Calu3 (cell line): Measurements from ENCODE around the gene KIAA0232. TPM values are rescaled to one million over a fixed set of nuclear protein-coding genes. Genes with fewer than 3 reads are reported as not detected.

ENCODE experiments used
- BruUV-seq: library from RNA; stranded (reverse); fragments of 400-500 nt; replicated peaks from 2 replicates; lab custom pipeline; 2021; lab: Mats Ljungman, UMichigan
- CTCF ChIA-PET: fragments of 300-600 bp; sonication (Branson Sonifier 250); formaldehyde crosslinking; loops from one replicate; lab custom pipeline; 2022; ENCODE audit warnings: antibody characterized with exemption; lab: Charles Lee
- DNase-seq: peaks from one replicate; pipeline ENCODE4 v3.0.0; 2022
- H3K27ac Mint-ChIP-seq: one replicate; pipeline ENCODE4 v1.8.0; 2022; ENCODE audit warnings: mixed read lengths; ENCODE audit not compliant: unreplicated experiment
- H3K27me3 Mint-ChIP-seq: one replicate; pipeline ENCODE4 v1.8.0; 2022; ENCODE audit warnings: mixed read lengths; ENCODE audit not compliant: unreplicated experiment
- H3K36me3 Mint-ChIP-seq: one replicate; pipeline ENCODE4 v1.8.0; 2022; ENCODE audit warnings: mild to moderate bottlenecking, moderate library complexity, mixed read lengths; ENCODE audit not compliant: insufficient read depth, unreplicated experiment
- H3K4me1 Mint-ChIP-seq: one replicate; pipeline ENCODE4 v1.8.0; 2022; ENCODE audit warnings: mild to moderate bottlenecking, low read depth, mixed read lengths; ENCODE audit not compliant: unreplicated experiment
- H3K4me3 Mint-ChIP-seq: one replicate; pipeline ENCODE4 v1.8.0; 2022; ENCODE audit warnings: mild to moderate bottlenecking, low read depth, moderate library complexity, mixed read lengths; ENCODE audit not compliant: unreplicated experiment
- H3K9me3 Mint-ChIP-seq: one replicate; pipeline ENCODE4 v1.8.0; 2022; ENCODE audit warnings: low read depth, mixed read lengths; ENCODE audit not compliant: unreplicated experiment
- CTCF ChIP-seq: fragments of 200-600 bp; IDR thresholded peaks from one replicate; pipeline ENCODE4 v1.8.0; 2022; ENCODE audit warnings: antibody characterized with exemption; ENCODE audit not compliant: unreplicated experiment
- intact Hi-C: fragments of 100-400 bp; cut with micrococcal nuclease; formaldehyde crosslinking; loops from one replicate; pipeline ENCODE4 v1.10.0; 2022; ENCODE audit not compliant: unreplicated experiment
- total RNA-seq: library from RNA; stranded (reverse); gene quantifications from 2 replicates; pipeline ENCODE4 v1.2.3, GENCODE V29; 2022

Gene KIAA0232
- total RNA-seq, 1 experiment from 2014 or later, result 17.7 TPM

DNA sequence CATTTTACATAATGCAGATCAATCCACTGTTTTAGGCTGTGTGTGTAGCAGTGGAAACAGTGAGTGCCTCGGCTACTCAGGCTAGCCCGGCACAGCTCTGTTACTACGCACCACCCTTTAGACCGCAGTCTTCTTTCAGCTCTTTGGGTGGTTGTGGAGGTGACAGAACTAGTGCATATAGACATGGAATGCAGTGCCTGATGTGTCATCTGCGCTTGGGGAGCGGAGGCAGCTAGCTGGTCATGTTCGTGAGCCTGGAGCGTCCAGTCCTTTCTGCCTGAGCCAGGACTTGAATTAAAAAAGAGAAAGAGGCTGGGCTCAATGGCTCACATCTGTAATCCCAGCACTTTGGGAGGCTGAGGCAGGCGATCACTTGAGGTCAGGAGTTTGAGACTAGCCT, 131.9 kb downstream of the KIAA0232 start:
- Mint-ChIP-seq H3K27me3 (no peaks in the 10 kb centered on the region), H3K4me1 (peaks cover 24% of the 10 kb centered on the region), H3K9me3 (no peaks in the 10 kb centered on the region), H3K27ac (no peak overlapping the region), H3K36me3 (peaks cover 27% of the 10 kb centered on the region), H3K4me3 (no peak overlapping the region)
- no peak for DNase-seq
- BruUV-seq, result no TSS peak
- TF ChIP-seq CTCF, result no peak
- CTCF ChIA-PET, result no interaction called here
- intact Hi-C loops, result no loop called here

DNA sequence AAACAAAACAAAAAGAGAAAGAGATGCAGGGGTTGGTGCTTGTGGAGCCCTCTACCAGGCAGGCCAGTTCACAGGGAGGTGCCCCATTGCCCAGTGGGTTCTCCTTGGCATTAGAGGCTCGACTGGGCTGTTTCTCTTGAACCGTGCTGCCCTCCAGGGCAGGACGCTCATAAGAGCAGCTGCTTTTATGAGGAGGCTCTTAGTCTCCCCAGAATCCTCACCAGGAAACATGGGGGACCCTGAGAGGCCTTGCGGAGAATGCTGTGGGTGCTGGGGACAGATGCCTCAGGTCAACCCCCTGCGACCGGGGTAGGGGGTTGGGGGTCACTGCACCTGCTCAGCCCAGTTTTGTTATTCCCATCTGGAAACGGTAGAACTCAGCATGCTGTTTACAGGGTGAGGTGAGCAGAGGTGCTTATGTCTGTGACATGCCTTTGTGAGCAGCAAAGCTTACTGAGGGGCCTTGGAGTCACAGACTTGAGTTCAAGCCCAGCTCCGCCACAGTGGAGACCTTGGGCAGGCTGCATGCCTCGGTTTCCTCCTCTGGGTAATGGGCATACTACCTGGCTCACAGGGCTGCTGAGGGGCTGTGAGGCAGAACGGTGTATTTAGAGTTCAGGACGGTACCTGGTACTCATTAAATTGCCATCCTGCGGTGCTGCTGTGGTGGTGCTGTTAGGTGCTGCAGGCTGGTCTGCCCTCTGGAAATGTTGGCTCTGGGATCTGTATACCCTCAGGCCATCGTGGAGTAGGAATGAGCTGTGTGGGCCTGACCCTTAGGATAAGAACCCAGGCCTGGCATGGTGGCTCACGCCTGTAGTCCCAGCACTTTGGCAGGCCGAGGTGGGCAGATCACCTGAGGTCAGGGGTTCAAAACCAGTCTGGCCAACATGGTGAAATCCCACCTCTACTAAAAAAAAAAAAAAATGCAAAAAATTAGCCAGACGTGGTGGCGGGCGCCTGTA, 132.8 kb downstream of the KIAA0232 start:
- intact Hi-C loops, result no loop called here
- no peak for DNase-seq
- no TSS peak for BruUV-seq
- Mint-ChIP-seq H3K9me3 (no peaks in the 10 kb centered on the region), H3K4me1 (peaks cover 24% of the 10 kb centered on the region), H3K27me3 (no peaks in the 10 kb centered on the region), H3K36me3 (peaks cover 22% of the 10 kb centered on the region), H3K27ac (no peak overlapping the region), H3K4me3 (no peak overlapping the region)
- no peak for TF ChIP-seq CTCF
- CTCF ChIA-PET, result no interaction called here

GRCh38 chr4:6916069-6916586, 133.6 kb downstream of the KIAA0232 start:
- H3K9me3 Mint-ChIP-seq, result no peaks in the 10 kb centered on the region
- intact Hi-C loops, result no loop called here
- BruUV-seq, result no TSS peak
- no peak for TF ChIP-seq CTCF
- peaks cover 24% of the 10 kb centered on the region for H3K4me1 Mint-ChIP-seq
- CTCF ChIA-PET, result no interaction called here
- no peak overlapping the region for H3K4me3 Mint-ChIP-seq
- H3K27me3 Mint-ChIP-seq, result no peaks in the 10 kb centered on the region
- no peak for DNase-seq
- H3K36me3 Mint-ChIP-seq, result peaks cover 15% of the 10 kb centered on the region
- H3K27ac Mint-ChIP-seq, result peak overlapping the region; percentile 70

- H3K4me3 Mint-ChIP-seq, result peak overlapping the region; percentile 43
- CTCF ChIA-PET, result interaction anchor here (0.7 to 1.0 kb wide), 4 partner anchors 25 to 154 kb away, joined by 3 to 6 read pairs (median 3); no protein-coding TSS in a partner anchor
- H3K27ac Mint-ChIP-seq, result peak overlapping the region; percentile 70
- H3K36me3 Mint-ChIP-seq, result peaks cover 15% of the 10 kb centered on the region
- TF ChIP-seq CTCF, result no peak
- peak; percentile 30 for DNase-seq
- intact Hi-C loops, result no loop called here
- peaks cover 24% of the 10 kb centered on the region for H3K4me1 Mint-ChIP-seq
- no peaks in the 10 kb centered on the region for H3K27me3 Mint-ChIP-seq
- H3K9me3 Mint-ChIP-seq, result no peaks in the 10 kb centered on the region
- BruUV-seq, result no TSS peak
These were observed 134.3 kb downstream of the KIAA0232 start for GRCh38 chr4:6916587-6917460.
